Smooth muscle cell (in vitro differentiated cells): ENCODE data around the gene SPAG16. TPM values are rescaled to one million over a fixed set of nuclear protein-coding genes. Genes with fewer than 3 reads are reported as not detected.
A peak's percentile ranks its signal among the peaks of the same experiment; 100 is the strongest.
"Not testable (repeated sequence)": the region's sequence is repeated elsewhere in the genome, so short reads cannot be mapped to it uniquely, and the experiment has no call there.

Experiments used
- DNase-seq: peaks from one replicate; lab custom pipeline; 2025; ENCODE audit not compliant: unreplicated experiment; lab: John Stamatoyannopoulos, UW
- H2AFZ ChIP-seq: fragments of 200-600 bp; sonication (generic); 2 replicates; pipeline ENCODE4 v1.6.0; 2016; ENCODE audit warnings: antibody characterized with exemption, low read depth, mild to moderate bottlenecking
- H3F3A ChIP-seq: fragments of 200-600 bp; sonication (generic); 2 replicates; pipeline ENCODE4 v1.6.0; 2017; ENCODE audit warnings: antibody characterized with exemption, low read depth
- H3K27ac ChIP-seq: fragments of 200-600 bp; sonication (generic); 2 replicates; pipeline ENCODE4 v1.5.1; 2016; ENCODE audit warnings: low read depth, mild to moderate bottlenecking
- H3K27me3 ChIP-seq: fragments of 200-600 bp; sonication (generic); 2 replicates; pipeline ENCODE4 v1.6.1; 2016; ENCODE audit warnings: low read depth, mild to moderate bottlenecking
- H3K36me3 ChIP-seq: fragments of 200-600 bp; sonication (generic); 2 replicates; pipeline ENCODE4 v1.5.1; 2016; ENCODE audit warnings: low read depth
- H3K4me1 ChIP-seq: fragments of 200-600 bp; sonication (generic); 2 replicates; pipeline ENCODE4 v1.5.1; 2016; ENCODE audit warnings: low read depth
- H3K4me2 ChIP-seq: fragments of 200-600 bp; sonication (generic); 2 replicates; pipeline ENCODE4 v1.6.0; 2016; ENCODE audit warnings: mild to moderate bottlenecking
- H3K4me3 ChIP-seq: fragments of 200-600 bp; sonication (generic); 2 replicates; pipeline ENCODE4 v1.5.1; 2016; ENCODE audit warnings: mild to moderate bottlenecking
- H3K79me2 ChIP-seq: fragments of 200-600 bp; sonication (generic); 2 replicates; pipeline ENCODE4 v1.6.0; 2016; ENCODE audit warnings: low read depth, mild to moderate bottlenecking
- H3K9ac ChIP-seq: fragments of 200-600 bp; sonication (generic); 2 replicates; pipeline ENCODE4 v1.6.0; 2016; ENCODE audit warnings: low read depth
- H3K9me3 ChIP-seq: fragments of 200-600 bp; sonication (generic); replicated peaks from 2 replicates; pipeline ENCODE4 v1.5.1; 2016; ENCODE audit warnings: low read depth
- H4K20me1 ChIP-seq: fragments of 200-600 bp; sonication (generic); 2 replicates; pipeline ENCODE4 v1.6.0; 2016; ENCODE audit warnings: low read depth
- WGBS: methylation state at CpG from one replicate; pipeline ENCODE4 v1.1.7; 2016; ENCODE audit warnings: low lambda C conversion rate; 5-methylcytosine and 5-hydroxymethylcytosine counted together
- polyA plus RNA-seq: library from polyadenylated mRNA; unstranded; fragments of >200 nt; fragmentation: Nextera tagmentation; extraction: Ambion mirVana; gene quantifications from 2 replicates; pipeline ENCODE4 v1.2.1, GENCODE V29; 2016
- total RNA-seq: library from RNA; depleted of rRNA; stranded (reverse); fragments of >200 nt; gene quantifications from 2 replicates; pipeline ENCODE4 v1.2.3, GENCODE V29; 2014
- TF ChIP-seq, protein P1 (sequence below): fragments of 200-600 bp; sonication (generic); IDR thresholded peaks from 2 replicates; pipeline ENCODE4 v1.5.1; 2017; ENCODE audit warnings: borderline replicate concordance, mild to moderate bottlenecking, antibody characterized with exemption; ENCODE audit not compliant: insufficient read depth, poor library complexity, severe bottlenecking

The SPAG16 gene
- total and polyA plus RNA-seq, 2 experiments from 2014 or later, result 32.1 to 40.6 TPM

DNA sequence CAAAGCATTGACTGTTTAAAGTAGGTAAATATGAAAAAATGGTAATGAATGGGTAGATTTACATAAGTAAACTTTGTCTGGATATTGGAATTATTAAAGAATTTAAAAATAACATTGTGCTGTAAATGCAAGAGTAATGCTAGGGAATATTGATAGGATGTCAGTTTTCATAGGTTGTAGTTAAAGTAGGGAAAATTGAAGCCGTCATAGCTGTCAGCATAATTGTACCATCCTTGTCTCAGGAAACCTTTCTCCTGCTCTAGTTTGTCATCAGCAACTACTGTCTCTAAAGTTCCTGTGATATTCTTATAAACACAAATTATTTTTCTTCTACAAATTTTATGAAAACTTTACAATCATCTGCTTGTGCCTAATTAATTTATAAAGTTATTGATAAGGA, 10.1 kb upstream of the SPAG16 start:
- TF ChIP-seq, protein P1, sequence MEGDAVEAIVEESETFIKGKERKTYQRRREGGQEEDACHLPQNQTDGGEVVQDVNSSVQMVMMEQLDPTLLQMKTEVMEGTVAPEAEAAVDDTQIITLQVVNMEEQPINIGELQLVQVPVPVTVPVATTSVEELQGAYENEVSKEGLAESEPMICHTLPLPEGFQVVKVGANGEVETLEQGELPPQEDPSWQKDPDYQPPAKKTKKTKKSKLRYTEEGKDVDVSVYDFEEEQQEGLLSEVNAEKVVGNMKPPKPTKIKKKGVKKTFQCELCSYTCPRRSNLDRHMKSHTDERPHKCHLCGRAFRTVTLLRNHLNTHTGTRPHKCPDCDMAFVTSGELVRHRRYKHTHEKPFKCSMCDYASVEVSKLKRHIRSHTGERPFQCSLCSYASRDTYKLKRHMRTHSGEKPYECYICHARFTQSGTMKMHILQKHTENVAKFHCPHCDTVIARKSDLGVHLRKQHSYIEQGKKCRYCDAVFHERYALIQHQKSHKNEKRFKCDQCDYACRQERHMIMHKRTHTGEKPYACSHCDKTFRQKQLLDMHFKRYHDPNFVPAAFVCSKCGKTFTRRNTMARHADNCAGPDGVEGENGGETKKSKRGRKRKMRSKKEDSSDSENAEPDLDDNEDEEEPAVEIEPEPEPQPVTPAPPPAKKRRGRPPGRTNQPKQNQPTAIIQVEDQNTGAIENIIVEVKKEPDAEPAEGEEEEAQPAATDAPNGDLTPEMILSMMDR, result no peak
- H3K4me3 ChIP-seq, result no peak overlapping the region
- no peak overlapping the region for H2AFZ ChIP-seq
- DNase-seq, result no peak
- no peaks in the 10 kb centered on the region for H3K36me3 ChIP-seq
- H3K9ac ChIP-seq, result no peak overlapping the region
- H3K9me3 ChIP-seq, result peaks cover 5% of the 10 kb centered on the region
- no peaks in the 10 kb centered on the region for H3K79me2 ChIP-seq
- no peak overlapping the region for H3K4me2 ChIP-seq
- H3F3A ChIP-seq, result no peaks in the 10 kb centered on the region
- H4K20me1 ChIP-seq, result no peaks in the 10 kb centered on the region
- H3K4me1 ChIP-seq, result no peaks in the 10 kb centered on the region
- H3K27me3 ChIP-seq, result no peaks in the 10 kb centered on the region
- H3K27ac ChIP-seq, result no peak overlapping the region
- WGBS, result 93% methylated on average over 1 of the region's 1 CpG

GRCh38 chr2:213275265-213275664, 9.0 kb upstream of the SPAG16 start:
- Histone ChIP-seq H3K9me3 (peaks cover 5% of the 10 kb centered on the region), H4K20me1 (no peaks in the 10 kb centered on the region), H2AFZ (no peak overlapping the region), H3F3A (no peaks in the 10 kb centered on the region), H3K79me2 (no peaks in the 10 kb centered on the region), H3K4me2 (no peak overlapping the region), H3K36me3 (no peaks in the 10 kb centered on the region), H3K4me3 (no peak overlapping the region), H3K4me1 (no peaks in the 10 kb centered on the region), H3K27ac (no peak overlapping the region), H3K27me3 (no peaks in the 10 kb centered on the region), H3K9ac (no peak overlapping the region)
- TF ChIP-seq, protein P1, result no peak
- DNase-seq, result no peak
- 93% methylated on average over 1 of the region's 1 CpG for WGBS

DNA sequence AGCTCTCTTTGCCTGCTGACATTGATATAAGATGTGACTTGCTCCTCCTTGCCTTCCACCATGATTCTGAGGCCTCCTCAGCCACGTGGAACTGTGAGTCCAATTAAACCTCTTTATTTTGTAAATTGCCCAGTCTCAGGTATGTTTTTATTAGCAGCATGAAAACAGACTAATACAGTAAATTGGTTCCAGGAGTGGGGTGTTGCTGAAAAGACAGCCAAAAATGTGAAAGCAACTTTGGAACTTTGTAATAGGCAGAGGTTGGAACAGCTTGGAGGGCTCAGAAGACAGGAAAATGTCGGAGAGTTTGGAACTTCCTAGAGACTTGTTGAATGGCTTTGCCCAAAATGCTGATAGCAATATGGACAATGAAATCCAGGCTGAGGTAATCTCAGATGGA, 7.1 kb upstream of the SPAG16 start:
- not testable (repeated sequence) for DNase-seq, H3K9ac ChIP-seq, H3K4me1 ChIP-seq, H3F3A ChIP-seq, H3K36me3 ChIP-seq, H4K20me1 ChIP-seq, H3K4me2 ChIP-seq, H3K79me2 ChIP-seq, H3K27ac ChIP-seq, H3K27me3 ChIP-seq, H3K9me3 ChIP-seq, H2AFZ ChIP-seq, H3K4me3 ChIP-seq
- WGBS, result 81% methylated on average over 2 of the region's 2 CpGs

- DNase-seq, result no peak
- Histone ChIP-seq H3K27ac (peak overlapping the region; percentile 5), H3K4me1 (peaks cover 8% of the 10 kb centered on the region), H4K20me1 (no peaks in the 10 kb centered on the region), H3K79me2 (no peaks in the 10 kb centered on the region), H3K27me3 (no peaks in the 10 kb centered on the region), H2AFZ (no peak overlapping the region), H3K9ac (no peak overlapping the region), H3K4me3 (no peak overlapping the region), H3F3A (no peaks in the 10 kb centered on the region), H3K9me3 (peaks cover 5% of the 10 kb centered on the region), H3K36me3 (no peaks in the 10 kb centered on the region), H3K4me2 (no peak overlapping the region)
- 92% methylated on average over 1 of the region's 1 CpG for WGBS
- TF ChIP-seq, protein P1, result no peak
Measured at GRCh38 chr2:213279116-213279620, 5.1 kb upstream of the SPAG16 start.
